ENCODE measurements around the gene RASA3.

RASA3 gene

DNA sequence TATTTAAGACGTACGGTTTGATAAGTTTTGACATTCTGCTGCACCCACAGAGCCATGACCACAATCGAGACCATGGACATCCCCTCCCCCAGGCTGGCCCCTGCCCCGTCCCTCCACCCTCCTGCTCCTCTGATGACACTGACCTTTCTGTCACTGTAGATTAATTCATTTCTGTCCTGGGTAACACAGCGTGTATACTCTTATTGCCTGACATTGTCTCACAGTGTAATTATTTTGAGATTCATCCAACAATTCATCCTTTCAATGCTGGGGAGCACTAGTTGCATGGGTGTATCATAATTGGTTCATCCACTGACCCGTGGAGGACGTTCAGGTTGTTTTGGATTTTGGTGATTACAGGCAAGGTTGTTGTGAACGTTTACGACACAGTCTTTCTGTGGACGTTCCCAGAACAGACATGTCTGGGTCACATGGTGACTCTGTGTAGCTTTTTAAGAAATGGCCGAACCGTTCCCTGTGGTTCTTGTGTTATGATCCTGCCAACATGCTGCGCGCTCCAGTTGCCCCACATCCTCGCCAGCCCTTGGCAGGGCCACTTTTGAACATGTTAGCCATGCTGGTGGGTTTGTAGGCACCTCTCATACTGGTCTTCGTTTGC is 200.5 kb downstream of the RASA3 start:
- H3K36me3 ChIP-seq (ENCODE audit: insufficient read depth, low read length), result no peaks in the 10 kb centered on the region

DNA sequence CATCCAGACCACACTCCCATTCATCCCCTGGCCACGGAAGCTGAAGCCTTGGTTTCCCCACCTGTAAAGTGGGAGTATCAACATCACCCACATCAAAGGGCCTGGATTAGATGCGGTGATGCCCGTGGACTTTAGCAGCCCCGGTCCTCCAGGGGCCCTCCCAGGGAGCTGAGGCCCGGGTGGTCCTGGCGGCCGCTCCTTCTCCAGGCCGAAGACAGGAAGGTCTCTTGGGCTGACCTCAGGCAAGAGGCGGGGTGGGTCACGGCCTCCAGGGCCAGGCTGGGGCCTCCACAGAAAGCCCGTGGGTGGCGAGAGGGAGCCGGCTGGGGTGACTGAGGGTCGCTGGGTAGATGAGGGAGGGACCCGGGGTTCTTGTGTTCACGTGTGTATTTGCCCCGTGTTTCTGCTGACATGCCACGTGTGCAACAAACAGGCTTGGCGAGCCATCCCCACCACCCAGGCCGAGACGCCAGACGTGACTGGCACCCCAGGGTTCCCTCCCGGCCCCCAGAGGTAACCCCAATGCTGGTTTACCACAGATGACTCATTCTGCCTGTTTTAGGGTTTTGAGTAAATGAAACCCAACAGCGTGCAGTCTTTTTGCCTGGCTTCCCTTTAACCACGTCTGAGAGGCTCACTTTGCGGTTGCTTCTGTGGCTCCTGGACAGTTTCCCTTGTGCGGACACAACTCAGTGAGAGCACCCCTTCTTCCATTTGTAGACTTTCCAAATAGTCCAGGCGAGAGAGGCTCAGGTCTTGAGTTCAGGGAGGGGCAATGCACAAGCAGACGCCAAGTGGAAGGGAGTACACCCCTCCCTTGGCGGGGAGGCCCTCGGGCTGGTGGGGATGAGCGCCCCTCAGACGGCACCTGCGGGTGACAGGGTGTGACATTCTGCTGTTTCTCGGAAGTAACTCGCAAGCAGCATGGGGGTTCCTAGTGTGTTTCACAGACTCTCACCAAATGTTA is 201.5 kb downstream of the RASA3 start:
- H3K36me3 ChIP-seq (ENCODE audit: insufficient read depth, low read length), result no peaks in the 10 kb centered on the region
- peaks cover 6% of the 10 kb centered on the region for H3K4me1 ChIP-seq (ENCODE audit: insufficient read depth, low read length)
- no peak overlapping the region for H3K9ac ChIP-seq (ENCODE audit: low read depth, low read length)
- no peaks in the 10 kb centered on the region for H3K9me3 ChIP-seq (ENCODE audit: control insufficient read depth, insufficient read depth, low read length)

More for the DNA sequence above, 200.5 kb downstream of the RASA3 start:
- H3K4me1 ChIP-seq (ENCODE audit: insufficient read depth, low read length), result peaks cover 7% of the 10 kb centered on the region
- no peak overlapping the region for H3K9ac ChIP-seq (ENCODE audit: low read depth, low read length)
- no peaks in the 10 kb centered on the region for H3K9me3 ChIP-seq (ENCODE audit: control insufficient read depth, insufficient read depth, low read length)

DNA sequence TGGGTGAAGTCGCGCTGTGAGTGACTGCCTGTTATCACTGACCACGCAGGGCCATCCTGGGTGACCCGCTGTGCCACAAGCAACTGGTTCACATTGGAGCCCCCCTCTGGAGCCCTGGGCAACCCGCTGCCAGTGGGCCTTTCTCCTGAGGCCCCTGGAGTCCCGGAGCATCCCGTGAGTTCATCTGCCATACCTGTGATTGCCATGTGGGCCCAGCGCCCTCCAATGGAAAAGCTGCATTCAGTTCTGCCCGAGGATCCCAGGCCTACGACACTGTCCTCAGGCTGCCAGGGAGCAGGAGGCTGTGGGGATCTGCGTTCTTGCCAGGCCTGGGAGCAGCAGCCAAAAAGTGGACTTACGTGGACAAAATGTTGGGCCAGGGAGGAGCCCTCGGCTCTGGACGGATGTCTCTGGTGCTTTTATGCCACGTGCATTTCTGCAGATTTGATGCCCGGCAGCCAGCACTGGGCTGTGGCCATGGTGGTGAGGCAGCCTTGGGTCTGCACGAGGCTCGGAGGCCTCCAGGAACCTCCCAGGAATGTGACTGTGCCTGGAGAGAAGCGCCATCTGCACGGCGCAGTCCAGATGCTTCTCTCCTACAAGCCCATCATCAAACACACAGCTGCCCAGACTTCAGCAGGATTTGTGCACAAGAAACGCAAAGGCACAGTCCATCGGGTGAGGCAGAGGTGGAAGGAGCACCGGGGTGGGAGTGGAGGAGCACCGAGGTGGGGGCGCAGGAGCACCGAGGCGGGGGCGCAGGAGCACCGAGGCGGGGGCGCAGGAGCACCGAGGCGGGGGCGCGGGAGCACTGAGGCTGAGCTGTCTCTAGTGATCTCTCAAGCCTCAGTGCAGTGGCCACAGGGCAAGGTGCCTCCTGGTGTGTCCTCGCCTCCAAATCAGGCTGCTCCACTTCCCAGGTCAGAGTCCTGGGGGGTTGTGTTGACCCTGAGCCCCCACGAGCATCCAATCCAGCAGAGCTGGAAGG is 202.5 kb downstream of the RASA3 start:
- Histone ChIP-seq H3K9ac (ENCODE audit: low read depth, low read length) (no peak overlapping the region), H3K4me1 (ENCODE audit: insufficient read depth, low read length) (no peaks in the 10 kb centered on the region; the same call in 1 of the 2 replicates), H3K36me3 (ENCODE audit: insufficient read depth, low read length) (no peaks in the 10 kb centered on the region), H3K9me3 (ENCODE audit: control insufficient read depth, insufficient read depth, low read length) (no peaks in the 10 kb centered on the region)

- Histone ChIP-seq H3K9ac (ENCODE audit: low read depth, low read length) (no peak overlapping the region), H3K36me3 (ENCODE audit: insufficient read depth, low read length) (no peaks in the 10 kb centered on the region), H3K9me3 (ENCODE audit: control insufficient read depth, insufficient read depth, low read length) (no peaks in the 10 kb centered on the region), H3K4me1 (ENCODE audit: insufficient read depth, low read length) (no peaks in the 10 kb centered on the region)
Observed at GRCh38 chr13:113928685-113929627, 203.5 kb downstream of the RASA3 start.
